HEK293 (cell line): ENCODE measurements around the gene NHS.

Source experiments
- INSM2 ChIP-seq: fragments of 450-650 bp; formaldehyde crosslinking; IDR thresholded peaks from 2 replicates; pipeline ENCODE4 v1.5.1; 2016; ENCODE audit warnings: missing biosample characterization, missing genetic modification characterization
- ZNF529 ChIP-seq: fragments of 450-650 bp; formaldehyde crosslinking; IDR thresholded peaks from 2 replicates; pipeline ENCODE4 v1.5.1; 2017; ENCODE audit warnings: missing genetic modification characterization, missing biosample characterization; ENCODE audit not compliant: insufficient replicate concordance
- TF ChIP-seq, protein P1 (sequence below): fragments of 450-650 bp; formaldehyde crosslinking; IDR thresholded peaks from 2 replicates; pipeline ENCODE4 v1.5.1; 2016; ENCODE audit warnings: missing biosample characterization, missing genetic modification characterization

DNA sequence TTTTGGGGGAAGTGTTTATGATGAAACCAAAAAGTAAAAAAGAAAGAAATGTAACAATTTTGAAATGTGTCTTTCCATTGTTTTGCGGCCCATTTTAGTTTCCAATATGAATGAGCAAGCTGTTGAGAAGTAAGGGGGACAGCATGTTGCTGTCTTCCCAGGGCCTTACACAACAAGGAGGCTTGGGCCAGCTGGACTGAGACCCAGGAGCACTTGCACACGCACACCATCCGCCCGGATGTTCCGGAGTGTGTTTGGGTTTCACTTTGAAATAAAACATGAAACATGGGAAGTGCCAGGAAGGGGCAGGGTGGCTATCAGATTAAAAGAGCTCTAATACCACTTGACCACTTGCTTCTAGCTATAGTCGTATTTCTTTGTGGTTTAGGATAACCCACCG lies 144.4 kb downstream of the NHS start:
- TF ChIP-seq, protein P1, sequence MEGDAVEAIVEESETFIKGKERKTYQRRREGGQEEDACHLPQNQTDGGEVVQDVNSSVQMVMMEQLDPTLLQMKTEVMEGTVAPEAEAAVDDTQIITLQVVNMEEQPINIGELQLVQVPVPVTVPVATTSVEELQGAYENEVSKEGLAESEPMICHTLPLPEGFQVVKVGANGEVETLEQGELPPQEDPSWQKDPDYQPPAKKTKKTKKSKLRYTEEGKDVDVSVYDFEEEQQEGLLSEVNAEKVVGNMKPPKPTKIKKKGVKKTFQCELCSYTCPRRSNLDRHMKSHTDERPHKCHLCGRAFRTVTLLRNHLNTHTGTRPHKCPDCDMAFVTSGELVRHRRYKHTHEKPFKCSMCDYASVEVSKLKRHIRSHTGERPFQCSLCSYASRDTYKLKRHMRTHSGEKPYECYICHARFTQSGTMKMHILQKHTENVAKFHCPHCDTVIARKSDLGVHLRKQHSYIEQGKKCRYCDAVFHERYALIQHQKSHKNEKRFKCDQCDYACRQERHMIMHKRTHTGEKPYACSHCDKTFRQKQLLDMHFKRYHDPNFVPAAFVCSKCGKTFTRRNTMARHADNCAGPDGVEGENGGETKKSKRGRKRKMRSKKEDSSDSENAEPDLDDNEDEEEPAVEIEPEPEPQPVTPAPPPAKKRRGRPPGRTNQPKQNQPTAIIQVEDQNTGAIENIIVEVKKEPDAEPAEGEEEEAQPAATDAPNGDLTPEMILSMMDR (tag by site-specific recombination), result no peak
- TF ChIP-seq INSM2 (tag by site-specific recombination), result no peak
- TF ChIP-seq ZNF529 (tag by site-specific recombination), result no peak
